Measurements from ENCODE around the gene SPACA1. TPM values are rescaled to one million over a fixed set of nuclear protein-coding genes. Genes with fewer than 3 reads are reported as not detected.
A peak's percentile ranks its signal among the peaks of the same experiment; 100 is the strongest.
"Not testable (repeated sequence)": the region's sequence is repeated elsewhere in the genome, so short reads cannot be mapped to it uniquely, and the experiment has no call there.

The SPACA1 gene, protein sequence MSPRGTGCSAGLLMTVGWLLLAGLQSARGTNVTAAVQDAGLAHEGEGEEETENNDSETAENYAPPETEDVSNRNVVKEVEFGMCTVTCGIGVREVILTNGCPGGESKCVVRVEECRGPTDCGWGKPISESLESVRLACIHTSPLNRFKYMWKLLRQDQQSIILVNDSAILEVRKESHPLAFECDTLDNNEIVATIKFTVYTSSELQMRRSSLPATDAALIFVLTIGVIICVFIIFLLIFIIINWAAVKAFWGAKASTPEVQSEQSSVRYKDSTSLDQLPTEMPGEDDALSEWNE
- not detected for total RNA-seq
- not detected for polyA plus RNA-seq (ENCODE audit: insufficient read depth, low read depth, low replicate concordance)
- long read RNA-seq, donor 1 = 0 reads
- long read RNA-seq, donor 2 = 0 reads
- long read RNA-seq, donor 3 = 0 reads
- long read RNA-seq, donor 4 = 0 reads
- long read RNA-seq, donor 5 = 0 reads
- long read RNA-seq, donor 6 = 0 reads
- long read RNA-seq, donor 7 = 0 reads
- long read RNA-seq, donor 8 = 0 reads
- long read RNA-seq, donor 9 = 0 reads
- long read RNA-seq, donor 10 = 0 reads

DNA sequence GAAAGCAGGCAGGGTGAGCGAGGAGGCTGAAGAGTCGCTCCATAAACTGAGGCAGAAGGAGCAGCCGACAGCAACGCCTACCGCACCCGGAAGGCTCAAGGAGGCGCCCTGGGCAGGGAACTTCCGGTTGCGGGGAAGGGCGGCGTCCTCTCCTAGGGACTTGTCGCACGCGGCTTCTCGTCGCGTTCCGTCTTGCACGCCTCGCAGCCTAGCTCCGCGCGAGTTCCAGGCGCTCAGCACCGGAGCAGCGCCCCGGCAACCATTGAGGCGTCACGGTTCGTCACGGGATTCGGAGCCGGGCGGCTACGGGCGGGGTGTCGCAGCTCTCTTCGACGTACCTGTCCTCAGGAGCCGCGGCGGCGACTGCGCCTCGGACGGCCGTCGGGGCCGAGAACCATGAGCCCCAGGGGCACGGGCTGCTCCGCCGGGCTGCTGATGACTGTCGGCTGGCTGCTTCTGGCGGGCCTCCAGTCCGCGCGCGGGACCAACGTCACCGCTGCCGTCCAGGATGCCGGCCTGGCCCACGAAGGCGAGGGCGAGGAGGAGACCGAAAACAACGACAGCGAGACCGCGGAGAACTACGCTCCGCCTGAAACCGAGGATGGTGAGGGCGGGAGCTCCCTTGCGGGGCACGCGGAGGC, at the start of gene SPACA1:
Gene SPACA1, plus strand, starts transcription at position 332 of the 641 bp plus-strand sequence. Its CDS starts 65 bp downstream, at position 397.
- Histone ChIP-seq H3K9ac (ENCODE audit: low read length in 3 of 3) (no peak within 1 kb of the TSS), H3K36me3 (ENCODE audit: control insufficient read depth in 2 of 3, insufficient read depth in 3 of 3, low read length in 3 of 3) (no peaks in the 10 kb centered on the region), H3K4me3 (ENCODE audit: low read length in 3 of 3) (no peak within 1 kb of the TSS), H3K9me3 (ENCODE audit: control insufficient read depth in 2 of 3, insufficient read depth in 1 of 3, low read length in 3 of 3) (no peaks in the 10 kb centered on the region), H3K4me1 (ENCODE audit: control insufficient read depth in 2 of 3, insufficient read depth in 2 of 3, low read depth in 1 of 3, low read length in 3 of 3) (no peaks in the 10 kb centered on the region), H3K27ac (ENCODE audit: low read depth in 2 of 2, low read length in 2 of 2) (no peak within 1 kb of the TSS), H3K27me3 (ENCODE audit: control insufficient read depth, insufficient read depth, low read length) (no peaks in the 10 kb centered on the region)
- no peak for TF ChIP-seq CTCF (IDR thresholded peaks at IDR 0.05; ENCODE audit: borderline replicate concordance, extremely low read depth, insufficient read depth)
- peak in 2 of 5 donors; percentile 11 to 66 for DNase-seq
- no peak for FAIRE-seq
- intact Hi-C loops (cut with DNase I) = no loop called here

DNA sequence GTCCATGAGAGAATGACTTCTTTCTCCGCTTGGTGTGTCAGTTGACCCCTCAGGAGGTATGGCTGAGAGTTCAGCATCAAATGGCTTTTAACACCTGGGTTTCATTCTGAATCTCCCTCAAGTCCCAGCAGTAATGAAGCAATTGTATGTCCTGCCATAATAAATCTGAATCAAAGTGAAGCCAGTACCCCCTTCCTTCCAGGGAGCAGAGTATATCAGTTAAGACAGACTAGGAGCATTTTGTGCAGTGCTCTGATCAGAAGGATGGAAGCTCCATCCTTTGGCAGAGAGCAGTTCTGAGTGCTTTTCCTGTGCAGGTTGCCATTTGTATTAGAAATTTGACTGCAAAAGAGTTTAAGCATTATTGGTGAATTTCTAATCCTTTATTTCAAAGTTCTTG, 46.9 kb upstream of the SPACA1 start:
- no peaks in the 10 kb centered on the region for H3K36me3 ChIP-seq (ENCODE audit: control insufficient read depth in 2 of 3, insufficient read depth in 3 of 3, low read length in 3 of 3)
- H3K4me1 ChIP-seq (ENCODE audit: control insufficient read depth in 2 of 3, insufficient read depth in 2 of 3, low read depth in 1 of 3, low read length in 3 of 3) = no peaks in the 10 kb centered on the region
- intact Hi-C loops (cut with DNase I) = no loop called here
- H3K4me3 ChIP-seq (ENCODE audit: low read length in 3 of 3) = no peak overlapping the region
- TF ChIP-seq CTCF (IDR thresholded peaks at IDR 0.05; ENCODE audit: borderline replicate concordance, extremely low read depth, insufficient read depth) = no peak
- H3K9me3 ChIP-seq (ENCODE audit: control insufficient read depth in 2 of 3, insufficient read depth in 1 of 3, low read length in 3 of 3) = no peaks in the 10 kb centered on the region
- no peak overlapping the region for H3K9ac ChIP-seq (ENCODE audit: low read length in 3 of 3)
- FAIRE-seq = no peak
- DNase-seq = no peak
- H3K27ac ChIP-seq (ENCODE audit: low read depth in 2 of 2, low read length in 2 of 2) = no peak overlapping the region
- no peaks in the 10 kb centered on the region for H3K27me3 ChIP-seq (ENCODE audit: control insufficient read depth, insufficient read depth, low read length)

DNA sequence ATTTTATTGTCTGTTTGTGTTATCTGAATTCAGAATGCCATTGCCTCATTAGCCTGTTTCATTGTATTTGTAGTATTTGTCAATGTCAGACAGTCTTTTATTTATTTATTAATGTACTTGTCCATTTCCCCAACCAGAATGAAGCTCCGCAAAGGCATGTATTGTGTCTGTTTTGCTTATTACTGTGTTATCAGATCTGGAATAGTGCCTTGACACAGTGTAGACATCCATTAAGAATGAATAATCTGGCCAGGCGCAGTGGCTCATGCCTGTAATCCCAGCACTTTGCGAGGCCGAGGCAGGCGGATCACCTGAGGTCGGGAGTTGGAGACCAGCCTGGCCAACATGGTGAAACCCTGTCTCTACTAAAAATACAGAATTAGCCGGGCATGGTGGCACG, 46.4 kb upstream of the SPACA1 start:
- DNase-seq; FAIRE-seq; H3K27me3 ChIP-seq (ENCODE audit: control insufficient read depth, insufficient read depth, low read length); intact Hi-C loops (cut with DNase I); H3K36me3 ChIP-seq (ENCODE audit: control insufficient read depth in 2 of 3, insufficient read depth in 3 of 3, low read length in 3 of 3); H3K4me3 ChIP-seq (ENCODE audit: low read length in 3 of 3); H3K9ac ChIP-seq (ENCODE audit: low read length in 3 of 3); H3K4me1 ChIP-seq (ENCODE audit: control insufficient read depth in 2 of 3, insufficient read depth in 2 of 3, low read depth in 1 of 3, low read length in 3 of 3); H3K9me3 ChIP-seq (ENCODE audit: control insufficient read depth in 2 of 3, insufficient read depth in 1 of 3, low read length in 3 of 3); H3K27ac ChIP-seq (ENCODE audit: low read depth in 2 of 2, low read length in 2 of 2): not testable (repeated sequence)

DNA sequence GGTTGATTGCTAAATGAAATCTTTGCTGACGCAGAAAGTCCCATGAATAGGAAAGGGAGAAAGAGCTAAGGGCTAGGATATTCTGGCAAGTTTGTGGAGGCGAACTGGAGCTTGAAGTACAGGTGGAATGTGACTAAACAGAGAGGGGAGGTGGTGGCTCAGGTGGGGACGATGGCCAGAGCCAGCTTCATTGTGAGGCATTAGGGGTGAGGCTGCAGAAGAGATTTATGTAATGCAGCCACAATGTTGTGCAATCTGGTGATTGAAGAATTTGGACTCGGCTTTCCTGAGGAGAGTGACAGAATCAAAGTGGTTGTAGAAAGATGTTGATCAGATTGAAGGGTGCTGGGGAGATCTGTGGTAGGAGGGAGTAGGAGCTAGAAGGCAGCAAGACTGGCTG, 42.9 kb upstream of the SPACA1 start:
- no peak overlapping the region for H3K27ac ChIP-seq (ENCODE audit: low read depth in 2 of 2, low read length in 2 of 2)
- intact Hi-C loops (cut with DNase I) = no loop called here
- TF ChIP-seq CTCF (IDR thresholded peaks at IDR 0.05; ENCODE audit: borderline replicate concordance, extremely low read depth, insufficient read depth) = no peak
- H3K27me3 ChIP-seq (ENCODE audit: control insufficient read depth, insufficient read depth, low read length) = no peaks in the 10 kb centered on the region
- H3K4me1 ChIP-seq (ENCODE audit: control insufficient read depth in 2 of 3, insufficient read depth in 2 of 3, low read depth in 1 of 3, low read length in 3 of 3) = no peaks in the 10 kb centered on the region
- no peaks in the 10 kb centered on the region for H3K9me3 ChIP-seq (ENCODE audit: control insufficient read depth in 2 of 3, insufficient read depth in 1 of 3, low read length in 3 of 3)
- no peaks in the 10 kb centered on the region for H3K36me3 ChIP-seq (ENCODE audit: control insufficient read depth in 2 of 3, insufficient read depth in 3 of 3, low read length in 3 of 3)
- no peak overlapping the region for H3K4me3 ChIP-seq (ENCODE audit: low read length in 3 of 3)
- no peak overlapping the region for H3K9ac ChIP-seq (ENCODE audit: low read length in 3 of 3)
- no peak for FAIRE-seq
- no peak for DNase-seq

Measured in kidney (tissue), 22 donors.